Chondrocyte (in vitro differentiated cells): ENCODE data around the gene TSPOAP1. TPM values are rescaled to one million over a fixed set of nuclear protein-coding genes. Genes with fewer than 3 reads are reported as not detected.

Experiments
- DNase-seq: peaks from one replicate; pipeline ENCODE4 v3.0.0; 2021; ENCODE audit warnings: mixed read lengths, low spot score
- H3K27ac Mint-ChIP-seq: one replicate; pipeline ENCODE4 v1.8.0; 2021; ENCODE audit warnings: mild to moderate bottlenecking, moderate library complexity, mixed read lengths; ENCODE audit not compliant: unreplicated experiment
- H3K27me3 Mint-ChIP-seq: 2 replicates; pipeline ENCODE4 v1.8.0; 2021; ENCODE audit warnings: low read depth, mixed read lengths
- H3K36me3 Mint-ChIP-seq: 2 replicates; pipeline ENCODE4 v1.8.0; 2021; ENCODE audit warnings: low read depth, mixed read lengths
- H3K4me1 Mint-ChIP-seq: 2 replicates; pipeline ENCODE4 v1.8.0; 2021; ENCODE audit warnings: low read depth, mild to moderate bottlenecking, mixed read lengths
- H3K4me3 Mint-ChIP-seq: one replicate; pipeline ENCODE4 v1.8.0; 2021; ENCODE audit warnings: mild to moderate bottlenecking, moderate library complexity, mixed read lengths; ENCODE audit not compliant: unreplicated experiment
- H3K9me3 Mint-ChIP-seq: 2 replicates; pipeline ENCODE4 v1.8.0; 2021; ENCODE audit warnings: low read depth, mixed read lengths
- total RNA-seq: library from RNA; stranded (reverse); gene quantifications from 3 replicates; pipeline ENCODE4 v1.2.1, GENCODE V29; 2021
- TF ChIP-seq, protein P1 (sequence below): fragments of 200-600 bp; sonication (generic); IDR thresholded peaks from 2 replicates; pipeline ENCODE4 v1.5.0; 2021; ENCODE audit warnings: antibody characterized with exemption, mild to moderate bottlenecking, moderate library complexity

TSPOAP1 gene
- total RNA-seq, 1 donor from 2014 or later, result 2.0 TPM

DNA sequence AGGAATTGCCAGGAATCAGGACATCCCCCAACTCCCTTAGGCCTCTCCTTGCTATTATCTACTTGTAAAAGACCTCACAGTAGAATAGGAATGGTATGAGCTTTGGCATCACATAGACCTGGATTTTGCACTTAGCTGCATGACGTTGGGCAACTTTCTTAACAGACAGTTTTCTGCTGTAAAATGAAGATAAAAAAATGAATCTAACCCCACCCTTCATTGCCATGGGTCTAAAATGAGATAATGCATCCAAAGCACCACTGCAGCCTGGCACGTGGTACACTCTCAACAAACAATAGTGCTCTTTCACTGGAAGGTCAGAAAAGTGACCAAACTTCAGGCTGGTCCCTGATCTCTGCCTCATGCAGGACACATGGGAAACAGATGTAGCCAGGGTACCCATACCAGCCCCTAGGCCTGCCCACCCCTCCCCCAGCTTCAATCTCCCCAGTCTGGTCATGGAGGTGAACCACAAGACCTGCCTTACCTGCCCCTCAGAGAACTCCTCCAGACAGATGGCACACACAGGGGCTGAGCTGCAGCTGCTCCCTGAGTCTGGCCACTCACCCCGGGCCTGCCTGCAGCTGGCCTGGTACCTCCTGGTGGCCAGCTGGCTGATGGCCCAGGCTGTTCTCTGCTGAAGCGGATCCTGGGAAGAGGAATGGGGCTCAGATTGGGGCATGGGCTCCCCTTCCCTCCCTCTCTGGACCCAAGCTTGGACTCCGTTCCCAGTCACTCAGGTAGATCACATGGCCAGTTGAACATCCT, 31.9 kb upstream of the TSPOAP1 start:
- Mint-ChIP-seq H3K9me3 (no peaks in the 10 kb centered on the region), H3K4me1 (no peaks in the 10 kb centered on the region), H3K27ac (no peak overlapping the region), H3K4me3 (no peak overlapping the region), H3K36me3 (no peaks in the 10 kb centered on the region), H3K27me3 (peaks cover 2% of the 10 kb centered on the region)
- TF ChIP-seq, protein P1, sequence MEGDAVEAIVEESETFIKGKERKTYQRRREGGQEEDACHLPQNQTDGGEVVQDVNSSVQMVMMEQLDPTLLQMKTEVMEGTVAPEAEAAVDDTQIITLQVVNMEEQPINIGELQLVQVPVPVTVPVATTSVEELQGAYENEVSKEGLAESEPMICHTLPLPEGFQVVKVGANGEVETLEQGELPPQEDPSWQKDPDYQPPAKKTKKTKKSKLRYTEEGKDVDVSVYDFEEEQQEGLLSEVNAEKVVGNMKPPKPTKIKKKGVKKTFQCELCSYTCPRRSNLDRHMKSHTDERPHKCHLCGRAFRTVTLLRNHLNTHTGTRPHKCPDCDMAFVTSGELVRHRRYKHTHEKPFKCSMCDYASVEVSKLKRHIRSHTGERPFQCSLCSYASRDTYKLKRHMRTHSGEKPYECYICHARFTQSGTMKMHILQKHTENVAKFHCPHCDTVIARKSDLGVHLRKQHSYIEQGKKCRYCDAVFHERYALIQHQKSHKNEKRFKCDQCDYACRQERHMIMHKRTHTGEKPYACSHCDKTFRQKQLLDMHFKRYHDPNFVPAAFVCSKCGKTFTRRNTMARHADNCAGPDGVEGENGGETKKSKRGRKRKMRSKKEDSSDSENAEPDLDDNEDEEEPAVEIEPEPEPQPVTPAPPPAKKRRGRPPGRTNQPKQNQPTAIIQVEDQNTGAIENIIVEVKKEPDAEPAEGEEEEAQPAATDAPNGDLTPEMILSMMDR, result no peak
- DNase-seq, result no peak

DNA sequence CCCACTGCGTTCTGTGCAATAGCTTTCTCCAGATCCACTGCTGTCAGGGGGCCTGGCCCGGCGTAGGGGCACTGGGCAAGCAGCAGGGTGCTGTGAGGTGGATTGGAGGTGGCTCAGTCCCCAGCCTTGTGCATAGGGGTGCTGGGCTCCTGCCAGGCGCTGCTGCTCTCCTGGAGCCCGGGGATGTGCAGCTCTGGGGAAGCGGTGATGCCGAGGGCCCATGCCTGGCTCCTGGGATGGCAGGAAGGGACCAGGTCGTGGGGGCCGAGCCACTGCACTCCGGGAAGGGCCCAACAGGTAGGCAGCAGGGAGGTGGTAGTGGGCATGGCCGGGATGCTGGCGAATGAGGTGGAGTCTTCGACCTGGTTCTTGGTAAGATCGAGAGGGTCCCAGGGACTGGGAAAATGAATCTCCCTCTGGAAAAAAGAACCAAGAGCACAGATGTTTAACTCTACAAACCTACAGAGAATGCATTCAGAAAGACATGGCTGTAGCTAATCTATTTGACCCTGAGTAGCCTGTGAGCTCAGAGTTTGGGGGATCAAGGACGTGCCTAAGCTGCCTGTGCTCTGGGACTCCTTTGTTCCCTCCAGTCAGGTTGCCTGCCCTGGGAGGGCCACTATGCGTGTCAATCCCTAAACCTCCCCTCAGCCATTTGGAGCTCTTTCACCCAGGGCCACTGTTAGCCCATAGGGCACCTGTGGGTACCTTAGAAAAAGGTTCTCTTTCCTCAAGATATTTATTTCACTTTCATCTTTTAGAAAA, 30.0 kb upstream of the TSPOAP1 start:
- Mint-ChIP-seq H3K36me3 (no peaks in the 10 kb centered on the region), H3K4me3 (no peak overlapping the region), H3K27me3 (no peaks in the 10 kb centered on the region), H3K27ac (no peak overlapping the region), H3K4me1 (no peaks in the 10 kb centered on the region), H3K9me3 (no peaks in the 10 kb centered on the region)
- no peak for DNase-seq
- TF ChIP-seq, protein P1, result no peak

GRCh38 chr17:58357312-58358297, 29.0 kb upstream of the TSPOAP1 start:
- Mint-ChIP-seq H3K4me3 (no peak overlapping the region), H3K27me3 (no peaks in the 10 kb centered on the region), H3K4me1 (peaks cover 9% of the 10 kb centered on the region), H3K9me3 (no peaks in the 10 kb centered on the region), H3K36me3 (no peaks in the 10 kb centered on the region), H3K27ac (no peak overlapping the region)
- DNase-seq, result no peak
- TF ChIP-seq, protein P1, result no peak

DNA sequence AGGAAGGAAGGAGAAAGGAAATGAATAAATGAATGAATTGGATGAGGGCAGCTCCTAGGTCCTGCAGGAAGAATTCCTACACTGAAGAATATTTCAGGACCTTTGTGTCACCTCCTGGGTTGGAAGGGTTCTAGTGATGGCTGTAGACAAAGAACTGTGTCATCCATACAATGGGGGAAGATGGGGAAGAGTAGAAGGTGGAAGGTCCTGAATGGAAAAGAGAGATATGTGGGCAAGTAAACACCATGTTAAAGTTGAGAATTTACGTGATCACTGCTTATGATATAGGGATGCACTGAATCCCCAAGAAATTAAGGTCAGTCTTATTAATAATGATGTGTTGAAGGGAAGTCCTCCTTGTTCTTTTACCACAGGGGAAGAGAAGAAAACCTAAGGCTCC, 27.6 kb upstream of the TSPOAP1 start:
- no peaks in the 10 kb centered on the region for H3K27me3 Mint-ChIP-seq
- H3K9me3 Mint-ChIP-seq, result no peaks in the 10 kb centered on the region
- DNase-seq, result no peak
- TF ChIP-seq, protein P1, result no peak
- no peak overlapping the region for H3K27ac Mint-ChIP-seq
- peaks cover 17% of the 10 kb centered on the region for H3K4me1 Mint-ChIP-seq
- H3K4me3 Mint-ChIP-seq, result no peak overlapping the region
- peaks cover 5% of the 10 kb centered on the region for H3K36me3 Mint-ChIP-seq
